Right atrium auricular region (tissue), 2 donors: Measurements from ENCODE around the gene SIGLEC5. TPM values are rescaled to one million over a fixed set of nuclear protein-coding genes. Genes with fewer than 3 reads are reported as not detected.

Source experiments
- DNase-seq: peaks from one replicate; pipeline ENCODE4 v3.0.0-alpha.2; 2019; ENCODE audit warnings: low spot score
- H3K27ac ChIP-seq, 2 donors: fragments of 200-600 bp; sonication (generic); 1 replicate in 1 of 2; 2 replicates in 1 of 2; pipeline ENCODE4 v1.5.1; 2016 to 2019
- H3K27me3 ChIP-seq, 2 donors: fragments of 200-600 bp; sonication (generic); one replicate each; pipeline versions ENCODE4 v1.5.1 to v1.6.0; 2017 to 2019
- H3K36me3 ChIP-seq: fragments of 200-600 bp; sonication (generic); one replicate; pipeline ENCODE4 v1.5.1; 2016
- H3K4me1 ChIP-seq, 2 donors: fragments of 200-600 bp; sonication (generic); one replicate each; pipeline versions ENCODE4 v1.5.1 to v1.6.0; 2017 to 2019
- H3K4me3 ChIP-seq, 2 donors: fragments of 200-600 bp; sonication (generic); 1 replicate in 1 of 2; 2 replicates in 1 of 2; pipeline ENCODE4 v1.5.1; 2017 to 2019; ENCODE audit warnings: mild to moderate bottlenecking in 1 of 2, moderate library complexity in 1 of 2
- H3K9me3 ChIP-seq, 2 donors: fragments of 200-600 bp; sonication (generic); one replicate each; pipeline ENCODE4 v1.5.1; 2019
- total RNA-seq, 2 donors: library from RNA; depleted of rRNA; stranded (reverse); fragments of >200 nt; gene quantifications; one replicate each; pipeline ENCODE4 v1.1.0, GENCODE V29; 2016
- TF ChIP-seq, protein P1 (sequence below), 2 donors: fragments of 200-600 bp; sonication (generic); IDR thresholded peaks; one replicate each; pipeline ENCODE4 v1.5.1; 2019; ENCODE audit warnings: antibody characterized with exemption in 2 of 2

Gene SIGLEC5
- total RNA-seq, 2 donors from 2014 or later, result 1.7 TPM; not detected in 1

DNA sequence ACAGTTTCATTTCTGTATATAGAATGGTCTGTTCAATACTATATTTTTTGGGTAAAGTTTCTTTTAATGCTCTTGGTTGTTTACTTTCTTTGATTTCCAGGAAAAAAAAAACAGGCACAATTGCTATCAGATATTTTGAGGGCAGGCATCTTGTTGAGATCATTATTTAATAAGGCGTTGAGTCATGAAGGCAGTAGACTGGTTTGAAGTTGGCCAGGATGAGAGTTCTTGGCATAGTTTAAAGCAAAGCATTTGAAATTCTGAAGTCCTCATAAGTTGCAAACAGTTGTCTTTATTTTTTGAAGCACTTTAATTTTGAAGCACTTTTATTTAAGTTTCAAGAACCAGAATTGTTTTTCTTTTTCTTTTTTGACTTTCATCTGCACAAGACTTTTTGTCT lies 61.7 kb downstream of the SIGLEC5 start:
- Histone ChIP-seq H3K27ac (no peak overlapping the region), H3K9me3 (no peaks in the 10 kb centered on the region), H3K4me1 (peaks cover 0 to 12% of the 10 kb centered on the region in 2 donors), H3K36me3 (peaks cover 2% of the 10 kb centered on the region), H3K27me3 (no peaks in the 10 kb centered on the region), H3K4me3 (no peak overlapping the region)
- DNase-seq, result no peak
- TF ChIP-seq, protein P1, sequence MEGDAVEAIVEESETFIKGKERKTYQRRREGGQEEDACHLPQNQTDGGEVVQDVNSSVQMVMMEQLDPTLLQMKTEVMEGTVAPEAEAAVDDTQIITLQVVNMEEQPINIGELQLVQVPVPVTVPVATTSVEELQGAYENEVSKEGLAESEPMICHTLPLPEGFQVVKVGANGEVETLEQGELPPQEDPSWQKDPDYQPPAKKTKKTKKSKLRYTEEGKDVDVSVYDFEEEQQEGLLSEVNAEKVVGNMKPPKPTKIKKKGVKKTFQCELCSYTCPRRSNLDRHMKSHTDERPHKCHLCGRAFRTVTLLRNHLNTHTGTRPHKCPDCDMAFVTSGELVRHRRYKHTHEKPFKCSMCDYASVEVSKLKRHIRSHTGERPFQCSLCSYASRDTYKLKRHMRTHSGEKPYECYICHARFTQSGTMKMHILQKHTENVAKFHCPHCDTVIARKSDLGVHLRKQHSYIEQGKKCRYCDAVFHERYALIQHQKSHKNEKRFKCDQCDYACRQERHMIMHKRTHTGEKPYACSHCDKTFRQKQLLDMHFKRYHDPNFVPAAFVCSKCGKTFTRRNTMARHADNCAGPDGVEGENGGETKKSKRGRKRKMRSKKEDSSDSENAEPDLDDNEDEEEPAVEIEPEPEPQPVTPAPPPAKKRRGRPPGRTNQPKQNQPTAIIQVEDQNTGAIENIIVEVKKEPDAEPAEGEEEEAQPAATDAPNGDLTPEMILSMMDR (IDR thresholded peaks at IDR 0.05), result no peak

DNA sequence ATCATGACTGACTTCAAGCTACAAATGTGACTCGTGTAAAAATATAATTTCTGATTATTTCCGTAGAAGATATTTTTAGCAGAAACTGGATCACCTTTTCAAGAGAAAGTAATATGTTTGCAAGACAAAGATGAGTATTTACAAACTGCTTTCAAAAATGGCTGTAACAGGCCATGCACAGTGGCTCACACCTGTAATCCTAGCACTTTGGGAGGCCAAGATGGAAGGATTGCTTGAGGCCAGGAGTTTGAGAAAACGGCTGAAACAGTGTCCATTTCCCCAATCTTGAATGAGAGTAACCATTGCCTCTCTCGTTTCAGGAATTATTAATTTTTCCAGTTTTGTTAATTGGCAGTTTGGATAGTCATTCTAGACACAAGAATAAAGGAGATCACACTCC lies 62.6 kb downstream of the SIGLEC5 start:
- DNase-seq, result no peak
- H3K4me1 ChIP-seq, result peaks cover 0 to 10% of the 10 kb centered on the region in 2 donors
- no peaks in the 10 kb centered on the region for H3K36me3 ChIP-seq
- H3K27ac ChIP-seq, result no peak overlapping the region
- H3K27me3 ChIP-seq, result no peaks in the 10 kb centered on the region
- no peaks in the 10 kb centered on the region for H3K9me3 ChIP-seq
- TF ChIP-seq, protein P1 (IDR thresholded peaks at IDR 0.05), result no peak
- no peak overlapping the region for H3K4me3 ChIP-seq

DNA sequence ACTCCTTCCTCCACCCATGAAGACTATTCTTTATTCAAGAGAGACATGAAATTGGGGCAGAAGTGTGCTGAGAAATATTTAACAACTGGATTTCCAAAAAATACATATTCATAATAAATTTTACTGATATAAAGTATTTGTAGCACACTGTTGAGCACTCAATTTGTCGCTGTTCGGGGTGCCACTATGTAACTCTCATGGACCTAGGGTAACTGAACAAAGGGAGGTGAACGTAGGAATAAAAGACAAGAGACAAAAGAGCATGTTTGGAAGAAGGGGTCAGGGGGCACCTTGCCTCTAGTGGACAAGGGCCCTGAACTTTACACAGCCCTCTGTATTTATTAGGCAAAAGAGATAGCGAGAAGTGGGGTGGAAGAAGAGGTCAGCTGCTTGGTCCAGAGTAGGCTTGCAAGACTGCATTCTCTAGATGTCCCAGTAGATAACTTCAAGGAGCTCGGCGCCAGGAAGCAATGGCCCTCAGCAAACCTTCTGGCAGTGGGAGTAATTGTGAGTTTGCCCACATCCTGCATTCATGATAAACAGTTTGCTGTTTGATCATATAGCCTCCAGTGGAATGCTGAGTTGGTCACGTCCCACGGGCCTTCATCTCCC lies 63.6 kb downstream of the SIGLEC5 start:
- no peaks in the 10 kb centered on the region for H3K36me3 ChIP-seq
- no peak overlapping the region for H3K27ac ChIP-seq
- no peak overlapping the region for H3K4me3 ChIP-seq
- no peaks in the 10 kb centered on the region for H3K9me3 ChIP-seq
- TF ChIP-seq, protein P1 (IDR thresholded peaks at IDR 0.05), result no peak
- DNase-seq, result no peak
- H3K27me3 ChIP-seq, result no peaks in the 10 kb centered on the region
- H3K4me1 ChIP-seq, result peaks cover 0 to under 1% of the 10 kb centered on the region in 2 donors

DNA sequence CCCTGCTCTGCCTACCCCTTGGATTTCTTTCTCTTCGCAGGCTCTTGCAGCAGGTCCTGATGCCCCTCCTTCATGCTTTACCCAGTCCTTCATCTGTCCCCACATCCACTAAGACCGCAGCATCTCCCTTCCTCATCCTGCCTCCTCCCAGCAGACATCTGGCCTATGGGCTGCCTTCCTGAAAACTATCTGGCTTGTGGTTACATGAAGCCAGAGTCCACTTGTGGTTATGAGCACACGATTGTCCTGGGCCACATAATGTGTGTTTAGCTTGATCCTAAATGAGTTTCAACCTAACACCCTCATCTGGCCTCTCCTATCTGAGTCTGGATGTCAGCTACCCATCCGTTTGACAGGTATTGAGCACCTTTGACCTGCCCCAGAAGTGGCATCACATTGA lies 64.6 kb downstream of the SIGLEC5 start:
- DNase-seq, result no peak
- Histone ChIP-seq H3K27ac (no peak overlapping the region), H3K4me1 (no peaks in the 10 kb centered on the region), H3K4me3 (no peak overlapping the region), H3K9me3 (no peaks in the 10 kb centered on the region), H3K36me3 (no peaks in the 10 kb centered on the region), H3K27me3 (no peaks in the 10 kb centered on the region)
- TF ChIP-seq, protein P1 (IDR thresholded peaks at IDR 0.05), result no peak

DNA sequence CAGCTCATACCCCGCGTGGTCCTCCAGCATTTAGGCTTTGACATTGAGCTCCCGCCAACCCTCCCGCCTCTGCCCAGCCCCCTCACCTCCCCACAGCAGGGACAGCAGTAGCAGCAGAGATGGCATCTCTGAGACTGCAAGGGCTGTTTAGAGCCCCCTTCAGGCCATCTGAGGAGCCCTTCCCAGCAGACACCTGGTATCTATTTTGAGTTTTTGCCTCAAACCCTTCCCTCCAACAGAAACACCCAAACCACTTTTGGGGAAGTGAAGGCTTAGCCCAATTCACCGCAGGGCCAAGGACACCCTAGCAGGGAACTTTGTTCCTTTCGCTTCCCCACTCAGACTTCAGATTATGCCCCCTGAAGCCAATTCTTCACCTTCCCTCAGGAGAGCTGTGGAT lies 65.4 kb downstream of the SIGLEC5 start:
- Histone ChIP-seq H3K27ac (no peak overlapping the region), H3K9me3 (no peaks in the 10 kb centered on the region), H3K27me3 (no peaks in the 10 kb centered on the region), H3K36me3 (no peaks in the 10 kb centered on the region), H3K4me3 (no peak overlapping the region), H3K4me1 (no peaks in the 10 kb centered on the region)
- TF ChIP-seq, protein P1 (IDR thresholded peaks at IDR 0.05), result no peak
- DNase-seq, result no peak

Other genes with a start within 250 kb of the SIGLEC5 start
- not detected for gene LIM2, start 242.4 kb downstream of the SIGLEC5 start, total RNA-seq
- gene C19orf84, start 239.8 kb downstream of the SIGLEC5 start, total RNA-seq, result not detected
- gene SIGLEC10, start 212.8 kb downstream of the SIGLEC5 start, total RNA-seq, result 1 to 10 TPM in 1 of 2 donors, under 1 TPM in 1; 0.22 to 7.7 TPM
- under 1 TPM; 0.08 to 0.26 TPM for gene SIGLEC8, start 171.9 kb downstream of the SIGLEC5 start, total RNA-seq
- gene CEACAM18, start 151.9 kb downstream of the SIGLEC5 start, total RNA-seq, result not detected
- not detected for gene SIGLEC12, start 128.6 kb downstream of the SIGLEC5 start, total RNA-seq
- under 1 TPM; 0.16 to 0.44 TPM for gene SIGLEC6, start 98.7 kb downstream of the SIGLEC5 start, total RNA-seq
- gene ZNF175, start 59.1 kb downstream of the SIGLEC5 start, total RNA-seq, result 1 to 10 TPM; 3.0 to 4.6 TPM
- gene SIGLEC14, start 16.4 kb upstream of the SIGLEC5 start, total RNA-seq, result under 1 TPM; 0.26 to 0.31 TPM
- 1 to 10 TPM; 3.7 to 6.4 TPM for gene SPACA6, start 62.9 kb upstream of the SIGLEC5 start, total RNA-seq
- gene HAS1, start 93.6 kb upstream of the SIGLEC5 start, total RNA-seq, result 10 to 100 TPM; 27.0 to 52.0 TPM
- gene FPR1, start 121.5 kb upstream of the SIGLEC5 start, total RNA-seq, result 10 to 100 TPM in 1 of 2 donors, 1 to 10 TPM in 1; 4.4 to 22.7 TPM
- 1 to 10 TPM in 1 of 2 donors, under 1 TPM in 1; 0.30 to 3.9 TPM for gene FPR2, start 130.8 kb upstream of the SIGLEC5 start, total RNA-seq
- 10 to 100 TPM in 1 of 2 donors, 1 to 10 TPM in 1; 1.4 to 14.7 TPM for gene FPR3, start 164.8 kb upstream of the SIGLEC5 start, total RNA-seq